Measurements from ENCODE around the gene PLEKHN1. TPM values are rescaled to one million over a fixed set of nuclear protein-coding genes. Genes with fewer than 3 reads are reported as not detected.

Gene PLEKHN1
- total RNA-seq, 1 donor, result 1.7 TPM

GRCh38 chr1:929712-930632, 36.3 kb upstream of the PLEKHN1 start:
- no peak overlapping the region for H3K4me3 ChIP-seq (ENCODE audit: low read depth, low read length)
- TF ChIP-seq CTCF (IDR thresholded peaks at IDR 0.05; ENCODE audit: insufficient read depth, low read depth, low read length), result no peak
- no peak for DNase-seq (ENCODE audit: low read depth)

- DNase-seq (ENCODE audit: low read depth), result no peak
- H3K4me3 ChIP-seq (ENCODE audit: low read depth, low read length), result no peak overlapping the region
- no peak for TF ChIP-seq CTCF (IDR thresholded peaks at IDR 0.05; ENCODE audit: insufficient read depth, low read depth, low read length)
These were observed 35.6 kb upstream of the PLEKHN1 start for GRCh38 chr1:930633-931138.

GRCh38 chr1:931380-932172, 34.7 kb upstream of the PLEKHN1 start:
- no peak overlapping the region for H3K4me3 ChIP-seq (ENCODE audit: low read depth, low read length)
- TF ChIP-seq CTCF (IDR thresholded peaks at IDR 0.05; ENCODE audit: insufficient read depth, low read depth, low read length), result peak; percentile 10
- no peak for DNase-seq (ENCODE audit: low read depth)

GRCh38 chr1:932173-932510, 34.1 kb upstream of the PLEKHN1 start:
- no peak for TF ChIP-seq CTCF (IDR thresholded peaks at IDR 0.05; ENCODE audit: insufficient read depth, low read depth, low read length)
- DNase-seq (ENCODE audit: low read depth), result no peak

GRCh38 chr1:932776-933602, 33.3 kb upstream of the PLEKHN1 start:
- no peak for TF ChIP-seq CTCF (IDR thresholded peaks at IDR 0.05; ENCODE audit: insufficient read depth, low read depth, low read length)
- no peak overlapping the region for H3K4me3 ChIP-seq (ENCODE audit: low read depth, low read length)
- no peak for DNase-seq (ENCODE audit: low read depth)

More at GRCh38 chr1:932173-932510, 34.1 kb upstream of the PLEKHN1 start:
- no peak overlapping the region for H3K4me3 ChIP-seq (ENCODE audit: low read depth, low read length)

- TF ChIP-seq CTCF (IDR thresholded peaks at IDR 0.05; ENCODE audit: insufficient read depth, low read depth, low read length), result no peak
- H3K4me3 ChIP-seq (ENCODE audit: low read depth, low read length), result no peak overlapping the region
- DNase-seq (ENCODE audit: low read depth), result no peak
These were observed 32.7 kb upstream of the PLEKHN1 start for GRCh38 chr1:933603-933940.

Data from fibroblast of villous mesenchyme (primary cell).